NCI-H2107 treated with DMSO at 0.1 percent for 48 hours (cell line): ENCODE measurements around the gene COPZ1.
"Not testable (repeated sequence)": the region's sequence is repeated elsewhere in the genome, so short reads cannot be mapped to it uniquely, and the experiment has no call there.

Source experiments
- DNase-seq: peaks from one replicate; lab custom pipeline; 2025; ENCODE audit not compliant: unreplicated experiment; lab: John Stamatoyannopoulos, UW

COPZ1 gene, protein sequence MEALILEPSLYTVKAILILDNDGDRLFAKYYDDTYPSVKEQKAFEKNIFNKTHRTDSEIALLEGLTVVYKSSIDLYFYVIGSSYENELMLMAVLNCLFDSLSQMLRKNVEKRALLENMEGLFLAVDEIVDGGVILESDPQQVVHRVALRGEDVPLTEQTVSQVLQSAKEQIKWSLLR

GRCh38 chr12:54324617-54325441, at the start of gene COPZ1:
Gene COPZ1, plus strand, starts transcription at chr12:54325131. Its CDS starts 33 bp downstream, at chr12:54325164.
- peak; percentile 99 for DNase-seq

GRCh38 chr12:54276368-54276767, 48.6 kb upstream of the COPZ1 start:
- no peak for DNase-seq

- DNase-seq = no peak
Observed at GRCh38 chr12:54277823-54278276, 47.1 kb upstream of the COPZ1 start.

DNA sequence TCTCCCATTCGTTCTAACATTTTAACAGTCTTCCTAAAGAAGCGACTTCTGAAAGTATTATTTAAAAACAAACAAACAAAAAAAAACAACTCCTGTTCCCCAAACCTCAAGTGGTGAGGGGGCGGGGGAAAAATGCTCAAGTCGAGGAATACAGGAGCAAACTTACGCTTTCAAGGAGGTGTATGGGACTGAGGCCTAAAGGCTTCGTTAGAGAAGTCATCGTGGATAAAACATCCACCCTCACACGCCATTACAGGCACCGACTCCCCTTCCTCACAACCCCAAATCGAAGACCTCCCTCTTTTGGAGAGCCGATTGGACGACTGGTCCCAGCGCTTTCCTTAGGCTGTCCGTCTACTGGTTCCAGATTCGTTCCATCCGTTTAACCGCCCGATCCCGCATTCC, 45.7 kb upstream of the COPZ1 start:
- no peak for DNase-seq

GRCh38 chr12:54279632-54280467, 45.1 kb upstream of the COPZ1 start, which contains the start of gene CBX5:
Gene CBX5, minus strand, starts transcription at chr12:54280122. Its CDS starts 22,472 bp downstream, at chr12:54257650.
- peak; percentile 100 for DNase-seq

GRCh38 chr12:54280468-54281260, 44.3 kb upstream of the COPZ1 start, which contains the start of gene HNRNPA1:
Gene HNRNPA1, plus strand, starts transcription at chr12:54280726. Its CDS starts 82 bp downstream, at chr12:54280808.
- DNase-seq = peak; percentile 100

DNA sequence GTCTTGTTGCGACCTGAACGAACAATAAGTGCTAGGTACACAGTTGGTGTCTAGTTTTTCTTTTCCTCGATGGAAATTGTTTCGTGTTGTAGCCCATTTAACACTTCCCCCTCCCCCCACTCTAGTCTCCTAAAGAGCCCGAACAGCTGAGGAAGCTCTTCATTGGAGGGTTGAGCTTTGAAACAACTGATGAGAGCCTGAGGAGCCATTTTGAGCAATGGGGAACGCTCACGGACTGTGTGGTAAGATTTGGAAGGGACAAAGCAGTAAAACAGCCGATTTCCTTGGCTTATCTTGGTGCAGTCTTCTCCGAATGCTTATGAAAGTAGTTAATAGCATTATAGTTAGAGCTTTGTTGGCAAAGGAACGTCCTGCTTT, 43.7 kb upstream of the COPZ1 start:
- not testable (repeated sequence) for DNase-seq

- DNase-seq = peak; percentile 52
Observed at GRCh38 chr12:54281694-54282093, 43.2 kb upstream of the COPZ1 start.

DNA sequence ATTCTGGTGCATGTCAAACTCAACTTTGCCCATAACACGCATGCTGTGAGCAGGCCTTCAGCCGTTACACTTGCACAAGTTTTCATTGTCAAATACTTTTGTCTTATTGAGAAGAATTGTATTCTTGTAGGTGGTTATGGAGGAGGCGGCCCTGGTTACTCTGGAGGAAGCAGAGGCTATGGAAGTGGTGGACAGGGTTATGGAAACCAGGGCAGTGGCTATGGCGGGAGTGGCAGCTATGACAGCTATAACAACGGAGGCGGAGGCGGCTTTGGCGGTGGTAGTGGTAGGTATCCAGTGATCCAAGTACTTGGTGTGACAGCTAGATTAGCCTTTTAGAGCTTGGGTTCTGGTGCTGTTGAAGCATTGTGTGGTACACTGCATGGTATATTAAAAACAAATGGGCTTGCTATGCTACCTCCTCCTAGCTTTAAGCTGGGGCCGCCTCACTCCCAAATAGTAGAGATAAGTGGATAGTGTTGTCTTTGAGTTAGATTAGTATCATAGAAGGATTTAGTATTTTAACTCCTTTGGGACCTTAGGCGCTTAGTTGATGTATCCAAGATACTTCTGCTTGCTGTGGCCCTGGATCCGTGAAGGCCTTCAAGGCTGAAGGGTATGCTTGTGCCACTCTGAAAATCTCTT, 41.9 kb upstream of the COPZ1 start:
- no peak for DNase-seq

DNA sequence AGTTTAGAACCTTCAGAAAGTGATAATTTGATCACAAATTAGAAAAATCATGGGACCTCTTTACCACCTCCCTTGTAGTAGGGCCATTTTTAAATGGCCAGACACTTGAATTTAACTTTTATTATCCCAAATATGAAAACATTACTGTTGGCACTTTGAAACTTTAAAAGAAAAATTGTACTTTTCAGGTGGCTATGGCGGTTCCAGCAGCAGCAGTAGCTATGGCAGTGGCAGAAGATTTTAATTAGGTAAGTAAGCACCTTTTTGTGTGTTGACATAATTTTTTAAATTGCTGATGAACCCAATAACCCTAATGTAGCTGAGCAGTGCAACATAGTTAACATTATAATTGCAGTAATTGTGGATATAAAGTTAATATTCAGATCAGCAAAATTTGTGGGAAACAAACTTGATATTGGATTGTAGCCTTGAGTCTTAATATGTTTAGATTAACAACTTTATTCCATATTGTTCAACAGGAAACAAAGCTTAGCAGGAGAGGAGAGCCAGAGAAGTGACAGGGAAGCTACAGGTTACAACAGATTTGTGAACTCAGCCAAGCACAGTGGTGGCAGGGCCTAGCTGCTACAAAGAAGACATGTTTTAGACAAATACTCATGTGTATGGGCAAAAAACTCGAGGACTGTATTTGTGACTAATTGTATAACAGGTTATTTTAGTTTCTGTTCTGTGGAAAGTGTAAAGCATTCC, 40.7 kb upstream of the COPZ1 start:
- DNase-seq = not testable (repeated sequence)

GRCh38 chr12:54285150-54286041, 39.5 kb upstream of the COPZ1 start:
- no peak for DNase-seq

- DNase-seq = no peak
Observed at GRCh38 chr12:54286042-54287030, 38.6 kb upstream of the COPZ1 start.

DNA sequence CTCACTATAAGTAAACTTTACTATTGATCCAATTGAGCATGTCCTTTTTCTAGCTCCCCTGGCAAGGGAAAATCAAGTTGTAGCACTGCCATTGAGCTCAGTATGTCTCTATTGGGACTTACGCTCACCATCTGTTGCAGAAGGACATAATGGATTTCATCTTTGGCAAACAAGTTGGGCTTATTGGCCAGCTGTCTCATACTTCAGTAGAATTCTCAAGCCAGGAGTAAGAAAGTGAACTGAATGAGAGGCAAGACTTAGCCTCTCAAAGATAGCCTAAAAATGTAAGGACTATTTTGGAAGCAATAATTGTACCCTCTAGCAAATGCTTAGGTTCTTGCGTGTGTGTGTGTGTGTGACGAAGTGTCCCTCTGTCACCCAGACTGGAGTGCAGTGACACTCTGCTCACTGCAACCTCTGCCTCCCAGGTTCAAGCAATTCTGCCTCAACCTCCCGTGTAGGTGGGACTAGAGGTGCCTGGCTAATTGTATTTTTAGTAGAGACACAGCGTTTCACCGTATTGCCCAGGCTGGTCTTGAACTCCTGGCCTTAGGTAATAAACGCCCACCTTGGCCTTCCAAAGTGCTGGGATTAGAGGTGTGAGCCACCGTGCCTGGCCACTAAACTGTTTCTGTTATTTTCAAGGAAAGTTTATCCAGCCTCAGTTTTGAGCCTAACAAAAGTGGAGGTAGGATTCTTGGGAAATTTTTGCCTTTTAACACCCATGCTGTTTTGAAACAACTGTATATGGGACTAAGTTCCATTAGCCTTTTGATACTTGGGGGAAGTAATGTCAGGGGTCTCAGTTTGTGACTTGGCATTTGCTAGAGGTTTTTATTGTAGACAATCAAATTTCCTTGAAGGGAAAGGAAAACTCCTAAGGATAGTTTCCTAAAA, 37.4 kb upstream of the COPZ1 start:
- DNase-seq = no peak

DNA sequence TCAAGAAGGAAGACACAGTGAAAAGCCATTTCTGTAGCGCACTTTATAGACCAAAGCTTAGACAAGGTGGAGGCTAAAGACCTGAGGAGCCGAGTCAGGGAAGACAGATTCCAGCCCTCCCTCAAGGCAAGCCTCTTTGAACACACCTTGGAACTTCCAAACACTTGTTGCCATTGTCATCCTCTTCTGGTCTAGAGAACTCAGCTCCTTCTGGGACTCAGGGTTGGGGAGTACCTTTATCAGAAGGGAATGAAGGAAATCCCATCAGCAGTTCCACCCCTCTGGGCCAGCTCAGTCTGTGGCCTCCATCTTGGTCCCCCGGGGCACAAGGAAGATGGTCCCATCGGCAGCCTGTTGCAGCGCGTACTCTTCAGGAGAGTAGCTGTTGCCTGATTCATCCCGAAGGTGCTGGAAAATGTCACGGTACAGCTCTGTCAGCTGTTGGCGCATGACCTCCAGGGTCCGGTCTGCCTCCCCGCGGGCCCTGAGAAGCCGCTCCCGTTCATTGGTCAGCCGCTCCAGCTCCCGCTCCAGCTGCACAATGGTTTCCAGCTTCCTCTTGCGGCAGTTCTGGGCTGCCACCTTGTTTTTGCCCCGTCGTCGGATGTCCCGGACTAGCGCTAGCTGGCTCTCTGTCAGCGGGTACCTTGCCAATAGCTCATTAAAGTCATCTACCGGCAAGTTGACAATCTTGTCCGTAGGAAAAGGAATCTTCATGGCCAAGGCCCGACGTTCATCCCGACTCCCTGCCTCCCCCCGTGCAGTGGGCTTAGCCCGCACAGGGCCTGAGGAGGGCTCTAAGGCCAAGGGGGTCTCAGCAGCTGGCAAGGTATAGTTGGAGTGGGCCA, 32.6 kb upstream of the COPZ1 start:
- DNase-seq = no peak

GRCh38 chr12:54292931-54293241, 32.0 kb upstream of the COPZ1 start:
- no peak for DNase-seq
